Thoracic aorta (tissue), 2 donors: ENCODE results near the gene IVNS1ABP. TPM values are rescaled to one million over a fixed set of nuclear protein-coding genes. Genes with fewer than 3 reads are reported as not detected.

ENCODE experiments used
- ATAC-seq: fragments of 150-250 bp; one replicate; pipeline ENCODE4 v1.8.0; 2017; ENCODE audit warnings: low read depth; ENCODE audit not compliant: insufficient number of reproducible peaks, low FRiP score
- DNase-seq: peaks from one replicate; pipeline ENCODE4 v3.0.0-alpha.2; 2020; ENCODE audit warnings: low spot score
- H3K27ac ChIP-seq, 2 donors: fragments of 200-600 bp; sonication (generic); 1 replicate in 1 of 2; 2 replicates in 1 of 2; pipeline ENCODE4 v1.5.1; 2016; ENCODE audit warnings: mild to moderate bottlenecking in 2 of 2, moderate library complexity in 2 of 2
- H3K27me3 ChIP-seq: fragments of 200-600 bp; sonication (generic); replicated peaks from 2 replicates; pipeline ENCODE4 v1.6.0; 2016; ENCODE audit warnings: mild to moderate bottlenecking; ENCODE audit not compliant: insufficient read depth
- H3K36me3 ChIP-seq: fragments of 200-600 bp; sonication (generic); one replicate; pipeline ENCODE4 v1.5.1; 2016
- H3K4me1 ChIP-seq, 2 donors: fragments of 200-600 bp; sonication (generic); 1 replicate in 1 of 2; 2 replicates in 1 of 2; pipeline versions ENCODE4 v1.5.1 to v1.6.0; 2016; ENCODE audit warnings: low read depth in 2 of 2, mild to moderate bottlenecking in 1 of 2; ENCODE audit not compliant: control insufficient read depth in 1 of 2
- H3K4me3 ChIP-seq: fragments of 200-600 bp; sonication (generic); 2 replicates; pipeline ENCODE4 v1.5.1; 2016; ENCODE audit warnings: mild to moderate bottlenecking
- H3K9me3 ChIP-seq: fragments of 200-600 bp; sonication (generic); 2 replicates; pipeline ENCODE4 v1.5.1; 2016
- total RNA-seq, 2 donors: library from RNA; depleted of rRNA; stranded (reverse); fragments of >200 nt; gene quantifications; one replicate each; pipeline versions ENCODE4 v1.1.0 to v1.2.3, GENCODE V29; 2016
- TF ChIP-seq, protein P1 (sequence below): fragments of 200-600 bp; sonication (generic); IDR thresholded peaks from one replicate; pipeline ENCODE4 v1.5.1; 2019; ENCODE audit warnings: antibody characterized with exemption

The IVNS1ABP gene
- total RNA-seq, 2 donors from 2014 or later: 44.0 to 72.0 TPM

DNA sequence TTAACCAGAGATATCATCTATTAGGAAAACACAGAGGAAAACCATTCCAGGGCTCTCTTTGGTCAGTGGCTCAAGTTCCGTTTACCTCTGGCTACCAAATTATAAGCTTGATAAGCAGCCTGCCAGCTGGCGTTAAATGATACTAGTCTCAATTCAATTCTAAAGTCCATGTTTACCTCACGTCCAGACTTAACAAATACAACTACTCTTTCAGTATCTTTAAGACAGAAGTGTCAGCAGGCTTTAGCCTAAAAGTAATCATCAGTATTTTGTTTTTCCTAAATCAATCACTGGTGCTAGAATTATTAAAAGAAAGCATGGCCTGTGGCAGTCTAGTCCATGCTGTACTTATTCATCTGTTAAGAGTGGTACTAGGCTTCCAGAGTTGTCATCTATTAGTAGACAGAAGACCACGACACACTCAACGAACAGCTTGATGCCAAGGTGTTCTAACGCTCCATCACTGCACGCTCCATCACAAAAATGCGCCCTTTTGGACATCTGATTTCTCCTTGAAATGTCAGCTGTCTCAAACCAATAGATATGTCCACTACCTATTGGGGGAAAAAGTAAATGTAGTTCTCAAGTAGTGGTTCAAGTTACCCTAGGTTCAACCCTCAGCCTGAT is 1.5 kb downstream of the IVNS1ABP start:
- no peak for ATAC-seq
- Histone ChIP-seq H3K4me1 (peaks cover 14 to 41% of the 10 kb centered on the region in 2 donors), H3K27me3 (no peaks in the 10 kb centered on the region), H3K9me3 (no peaks in the 10 kb centered on the region), H3K27ac (peak overlapping the region; percentile 93 to 98), H3K4me3 (peak overlapping the region; percentile 96), H3K36me3 (no peaks in the 10 kb centered on the region)
- TF ChIP-seq, protein P1, sequence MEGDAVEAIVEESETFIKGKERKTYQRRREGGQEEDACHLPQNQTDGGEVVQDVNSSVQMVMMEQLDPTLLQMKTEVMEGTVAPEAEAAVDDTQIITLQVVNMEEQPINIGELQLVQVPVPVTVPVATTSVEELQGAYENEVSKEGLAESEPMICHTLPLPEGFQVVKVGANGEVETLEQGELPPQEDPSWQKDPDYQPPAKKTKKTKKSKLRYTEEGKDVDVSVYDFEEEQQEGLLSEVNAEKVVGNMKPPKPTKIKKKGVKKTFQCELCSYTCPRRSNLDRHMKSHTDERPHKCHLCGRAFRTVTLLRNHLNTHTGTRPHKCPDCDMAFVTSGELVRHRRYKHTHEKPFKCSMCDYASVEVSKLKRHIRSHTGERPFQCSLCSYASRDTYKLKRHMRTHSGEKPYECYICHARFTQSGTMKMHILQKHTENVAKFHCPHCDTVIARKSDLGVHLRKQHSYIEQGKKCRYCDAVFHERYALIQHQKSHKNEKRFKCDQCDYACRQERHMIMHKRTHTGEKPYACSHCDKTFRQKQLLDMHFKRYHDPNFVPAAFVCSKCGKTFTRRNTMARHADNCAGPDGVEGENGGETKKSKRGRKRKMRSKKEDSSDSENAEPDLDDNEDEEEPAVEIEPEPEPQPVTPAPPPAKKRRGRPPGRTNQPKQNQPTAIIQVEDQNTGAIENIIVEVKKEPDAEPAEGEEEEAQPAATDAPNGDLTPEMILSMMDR: no peak
- DNase-seq: no peak

DNA sequence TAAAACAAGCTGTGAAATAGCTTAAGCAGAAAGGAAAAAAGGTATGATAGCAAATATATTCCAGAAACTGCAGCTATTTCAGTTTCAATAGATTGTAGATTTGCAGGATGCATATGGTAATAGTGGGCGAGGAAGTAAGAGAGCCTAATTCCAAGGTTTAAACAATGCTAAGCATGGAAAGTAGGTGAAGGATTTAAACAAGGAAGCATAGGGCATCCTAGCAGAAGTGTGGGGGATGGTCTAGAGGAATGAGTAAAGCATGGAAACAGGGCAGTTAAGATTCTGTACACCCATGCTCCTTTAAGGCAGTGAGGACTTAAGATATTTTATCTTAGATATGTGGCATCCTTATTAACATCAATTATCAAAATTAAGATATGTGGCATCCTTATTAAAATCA is 2.6 kb downstream of the IVNS1ABP start:
- Histone ChIP-seq H3K36me3 (no peaks in the 10 kb centered on the region), H3K27ac (no peak overlapping the region), H3K27me3 (no peaks in the 10 kb centered on the region), H3K4me3 (peak overlapping the region; percentile 96), H3K9me3 (no peaks in the 10 kb centered on the region), H3K4me1 (peaks cover 14 to 41% of the 10 kb centered on the region in 2 donors)
- no peak for ATAC-seq
- DNase-seq: no peak
- TF ChIP-seq, protein P1: no peak

DNA sequence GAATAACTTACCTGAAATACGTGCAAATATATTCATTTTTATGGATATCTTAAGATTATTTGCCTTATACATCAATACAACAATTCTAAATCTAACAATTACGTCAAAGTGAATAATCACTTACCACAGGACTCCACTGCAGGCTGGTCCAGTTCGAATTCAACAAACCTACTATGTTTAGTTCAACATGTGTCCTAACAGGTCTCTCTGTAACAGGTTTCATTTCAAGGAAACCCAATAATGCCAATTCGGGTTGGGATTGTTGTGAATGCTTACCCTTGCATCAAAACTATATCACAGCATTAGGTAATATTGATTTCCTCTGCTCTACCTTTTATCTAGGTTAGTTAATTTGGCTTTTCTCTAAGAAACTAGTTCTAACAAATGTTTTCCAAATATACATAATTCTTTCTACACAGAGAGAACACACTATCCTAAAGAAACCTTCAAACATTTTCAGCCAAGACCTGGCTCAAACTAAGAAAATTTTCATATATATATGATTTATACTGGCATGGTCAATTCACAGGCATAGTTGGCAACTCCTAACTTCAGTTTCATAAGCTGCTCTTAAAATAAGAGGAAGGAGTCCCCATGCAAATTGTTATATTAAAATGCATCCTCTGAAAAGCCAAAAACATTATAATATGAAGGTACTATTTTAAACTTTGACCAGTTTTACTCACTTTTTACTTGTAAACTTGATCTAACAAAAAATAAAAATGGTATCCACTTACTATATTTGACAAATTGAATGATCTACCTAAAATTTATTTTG is 4.5 kb downstream of the IVNS1ABP start:
- Histone ChIP-seq H3K9me3 (no peaks in the 10 kb centered on the region), H3K4me1 (peaks cover 9 to 41% of the 10 kb centered on the region in 2 donors), H3K27me3 (no peaks in the 10 kb centered on the region), H3K36me3 (no peaks in the 10 kb centered on the region), H3K4me3 (no peak overlapping the region), H3K27ac (no peak overlapping the region)
- DNase-seq: no peak
- ATAC-seq: no peak
- TF ChIP-seq, protein P1: no peak

DNA sequence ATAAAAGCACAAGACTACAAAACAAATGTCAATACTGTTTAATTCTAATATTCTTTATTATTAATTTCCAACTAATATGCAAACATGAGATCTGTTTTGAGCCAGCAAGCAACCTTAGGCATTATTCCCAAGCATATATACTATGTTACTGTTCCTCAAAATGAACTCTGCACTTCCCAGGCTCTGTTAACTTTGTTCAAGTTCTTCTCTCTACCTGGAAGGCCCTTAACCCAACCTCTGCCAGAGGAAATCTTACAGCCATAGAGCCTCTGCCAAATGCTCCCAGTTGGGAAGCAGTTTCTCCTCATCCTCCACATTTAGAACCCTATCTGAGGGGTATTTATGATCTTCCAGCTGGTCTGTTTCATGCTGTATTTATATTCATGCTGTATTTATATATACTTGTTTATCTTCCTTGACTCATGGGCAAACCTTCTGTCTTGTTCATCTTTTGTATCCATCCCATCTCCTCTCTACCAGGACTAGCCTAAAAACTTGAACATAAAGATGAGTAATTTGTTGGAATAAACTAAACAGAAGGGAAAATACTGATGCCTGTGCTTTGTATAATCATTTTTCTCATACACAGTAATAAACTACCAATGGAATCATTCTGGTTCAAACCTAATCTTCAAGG is 5.3 kb downstream of the IVNS1ABP start:
- no peaks in the 10 kb centered on the region for H3K9me3 ChIP-seq
- TF ChIP-seq, protein P1: no peak
- H3K27me3 ChIP-seq: no peaks in the 10 kb centered on the region
- no peak overlapping the region for H3K27ac ChIP-seq
- no peak overlapping the region for H3K4me3 ChIP-seq
- peaks cover 9 to 41% of the 10 kb centered on the region in 2 donors for H3K4me1 ChIP-seq
- ATAC-seq (no peak), DNase-seq (no peak)
- H3K36me3 ChIP-seq: peaks cover 4% of the 10 kb centered on the region

DNA sequence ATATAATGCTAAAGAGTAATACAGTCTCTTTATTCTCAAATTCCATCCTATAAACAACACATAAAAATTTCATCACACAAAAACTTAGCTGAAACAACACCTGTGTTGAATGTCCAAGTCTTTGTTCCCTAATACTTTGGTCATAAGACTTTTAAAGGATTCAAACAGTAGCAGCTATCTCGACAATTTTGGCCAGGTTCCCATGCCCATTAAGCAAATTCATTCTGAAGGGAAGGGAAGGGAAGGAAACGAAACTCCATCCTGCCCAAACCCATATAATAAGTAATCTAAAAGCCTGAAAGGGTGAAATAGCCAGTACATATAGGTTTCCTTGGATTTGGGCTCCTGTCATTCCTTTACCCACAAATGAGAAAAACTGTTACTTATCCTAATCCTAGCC is 7.5 kb downstream of the IVNS1ABP start:
- DNase-seq: no peak

More for the DNA sequence above, 7.5 kb downstream of the IVNS1ABP start:
- Histone ChIP-seq H3K27ac (no peak overlapping the region), H3K36me3 (peaks cover 11% of the 10 kb centered on the region), H3K27me3 (no peaks in the 10 kb centered on the region), H3K9me3 (no peaks in the 10 kb centered on the region), H3K4me1 (peaks cover 3 to 28% of the 10 kb centered on the region in 2 donors), H3K4me3 (no peak overlapping the region)
- no peak for ATAC-seq
- TF ChIP-seq, protein P1: no peak
